Astrocyte of the spinal cord (primary cell): ENCODE data around the gene HOXA3.
A peak's percentile ranks its signal among the peaks of the same experiment; 100 is the strongest.

Source experiments
- DNase-seq: peaks from one replicate; pipeline ENCODE4 v3.0.0; 2011; ENCODE audit warnings: low read depth, low spot score
- H3K4me3 ChIP-seq: 2 replicates; pipeline ENCODE4 v1.5.1; 2011; ENCODE audit warnings: low read depth, mild to moderate bottlenecking, low read length, moderate library complexity
- CTCF ChIP-seq: IDR thresholded peaks from 2 replicates; pipeline ENCODE4 v1.5.1; 2012; ENCODE audit warnings: low read depth, mild to moderate bottlenecking, low read length, inconsistent platforms
- in situ Hi-C: cut with HindIII; loops from 2 replicates; pipeline ENCODE4 v1.10.0; 2017; ENCODE audit warnings: low sequenced_read_pairs

The HOXA3 gene

GRCh38 chr7:27068259-27068658 lies 84.1 kb downstream of the HOXA3 start:
- TF ChIP-seq CTCF, result no peak
- in situ Hi-C loops, result no loop called here

DNA sequence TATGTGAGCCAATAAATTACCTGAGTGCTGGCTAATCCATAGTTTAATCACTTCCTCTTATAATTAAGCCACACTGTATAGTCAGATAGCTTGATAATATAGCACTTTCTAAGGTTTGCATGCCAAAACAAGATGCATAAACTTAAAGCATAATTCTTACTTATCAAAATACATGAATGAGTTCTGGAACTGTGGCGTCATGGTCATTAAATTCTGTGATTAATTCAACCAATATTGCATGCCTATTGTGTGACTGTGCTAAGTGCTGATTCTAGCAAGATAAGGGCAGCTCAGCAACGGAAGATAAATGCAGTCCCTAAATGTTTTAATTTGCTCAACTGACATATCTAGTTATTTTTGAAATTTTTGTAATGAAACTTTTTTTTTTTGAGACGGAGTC lies 86.2 kb downstream of the HOXA3 start:
- peak; percentile 78 for DNase-seq
- no peak for TF ChIP-seq CTCF
- no peak overlapping the region for H3K4me3 ChIP-seq
- in situ Hi-C loops, result no loop called here

More at GRCh38 chr7:27068259-27068658, 84.1 kb downstream of the HOXA3 start:
- no peak for DNase-seq
- no peak overlapping the region for H3K4me3 ChIP-seq

GRCh38 chr7:27065709-27066108 lies 86.7 kb downstream of the HOXA3 start:
- no peak overlapping the region for H3K4me3 ChIP-seq
- no peak for DNase-seq
- in situ Hi-C loops, result no loop called here
- TF ChIP-seq CTCF, result no peak

GRCh38 chr7:27064661-27065060 lies 87.7 kb downstream of the HOXA3 start:
- H3K4me3 ChIP-seq, result no peak overlapping the region
- TF ChIP-seq CTCF, result no peak
- no peak for DNase-seq
- in situ Hi-C loops, result no loop called here

DNA sequence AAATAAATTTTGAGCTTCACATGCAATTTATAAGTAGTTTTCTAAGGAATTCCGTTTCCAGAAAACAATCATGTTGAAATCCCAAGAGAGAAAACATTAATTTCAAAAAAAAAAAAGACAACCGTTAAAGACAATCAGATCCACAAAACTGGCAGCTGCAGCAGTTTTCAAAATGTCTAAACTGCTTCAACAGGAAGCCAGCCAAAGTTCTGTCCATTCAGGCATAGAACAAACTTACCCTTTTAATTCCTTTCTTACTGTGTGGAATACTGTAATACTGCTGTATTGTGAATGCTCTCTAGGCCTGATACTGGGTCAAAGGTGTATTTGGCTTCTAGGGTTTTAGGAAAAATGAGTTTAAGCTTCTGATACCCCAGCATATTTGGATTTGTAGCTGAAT lies 88.2 kb downstream of the HOXA3 start:
- TF ChIP-seq CTCF, result no peak
- H3K4me3 ChIP-seq, result no peak overlapping the region
- peak; percentile 40 for DNase-seq
- in situ Hi-C loops, result no loop called here

- no peak overlapping the region for H3K4me3 ChIP-seq
- no peak for DNase-seq
- in situ Hi-C loops, result no loop called here
- TF ChIP-seq CTCF, result no peak
Observed at GRCh38 chr7:27062946-27063345, 89.4 kb downstream of the HOXA3 start.
